Neural crest cell (in vitro differentiated cells): ENCODE data around the gene EPAS1. TPM values are rescaled to one million over a fixed set of nuclear protein-coding genes. Genes with fewer than 3 reads are reported as not detected.

Experiments
- DNase-seq: peaks from one replicate; pipeline ENCODE4 v3.0.0; 2021; ENCODE audit warnings: low read depth, mixed read lengths, low spot score
- H3K27ac Mint-ChIP-seq: one replicate; pipeline ENCODE4 v1.8.0; 2021; ENCODE audit warnings: mild to moderate bottlenecking, mixed read lengths; ENCODE audit not compliant: unreplicated experiment
- H3K27me3 Mint-ChIP-seq: 2 replicates; pipeline ENCODE4 v1.8.0; 2021; ENCODE audit warnings: low read depth, mild to moderate bottlenecking, mixed read lengths
- H3K36me3 Mint-ChIP-seq: 2 replicates; pipeline ENCODE4 v1.8.0; 2021; ENCODE audit warnings: low read depth, mild to moderate bottlenecking, mixed read lengths
- H3K4me1 Mint-ChIP-seq: 2 replicates; pipeline ENCODE4 v1.8.0; 2021; ENCODE audit warnings: mixed read lengths
- H3K4me3 Mint-ChIP-seq: one replicate; pipeline ENCODE4 v1.8.0; 2021; ENCODE audit warnings: mild to moderate bottlenecking, mixed read lengths
- H3K9me3 Mint-ChIP-seq: 2 replicates; pipeline ENCODE4 v1.8.0; 2021; ENCODE audit warnings: mixed read lengths
- CTCF ChIP-seq: fragments of 200-600 bp; sonication (generic); conservative IDR thresholded peaks from 2 replicates; pipeline ENCODE4 v1.5.0; 2021; ENCODE audit warnings: antibody characterized with exemption, mild to moderate bottlenecking
- total RNA-seq: library from RNA; stranded (reverse); gene quantifications from 2 replicates; pipeline ENCODE4 v1.2.1, GENCODE V29; 2021

The EPAS1 gene
- total RNA-seq, 1 donor from 2014 or later = 0.14 TPM

- no peaks in the 10 kb centered on the region for H3K36me3 Mint-ChIP-seq
- TF ChIP-seq CTCF = no peak
- no peak overlapping the region for H3K4me3 Mint-ChIP-seq
- H3K27me3 Mint-ChIP-seq = no peaks in the 10 kb centered on the region
- no peaks in the 10 kb centered on the region for H3K4me1 Mint-ChIP-seq
- no peaks in the 10 kb centered on the region for H3K9me3 Mint-ChIP-seq
- no peak overlapping the region for H3K27ac Mint-ChIP-seq
- no peak for DNase-seq
These were observed 40.6 kb upstream of the EPAS1 start for GRCh38 chr2:46256563-46257142.

- no peak for TF ChIP-seq CTCF
These were observed 39.7 kb upstream of the EPAS1 start for GRCh38 chr2:46257476-46257875.

GRCh38 chr2:46257980-46258379 is 39.2 kb upstream of the EPAS1 start:
- Mint-ChIP-seq H3K4me3 (no peak overlapping the region), H3K27ac (no peak overlapping the region), H3K27me3 (no peaks in the 10 kb centered on the region), H3K4me1 (no peaks in the 10 kb centered on the region), H3K9me3 (no peaks in the 10 kb centered on the region), H3K36me3 (no peaks in the 10 kb centered on the region)
- DNase-seq = no peak
- no peak for TF ChIP-seq CTCF

More at GRCh38 chr2:46257476-46257875, 39.7 kb upstream of the EPAS1 start:
- Mint-ChIP-seq H3K4me1 (no peaks in the 10 kb centered on the region), H3K27ac (no peak overlapping the region), H3K4me3 (no peak overlapping the region), H3K36me3 (no peaks in the 10 kb centered on the region), H3K9me3 (no peaks in the 10 kb centered on the region), H3K27me3 (no peaks in the 10 kb centered on the region)
- DNase-seq = no peak

- no peak for DNase-seq
- H3K4me3 Mint-ChIP-seq = no peak overlapping the region
- TF ChIP-seq CTCF = no peak
- H3K36me3 Mint-ChIP-seq = no peaks in the 10 kb centered on the region
- H3K27ac Mint-ChIP-seq = no peak overlapping the region
- no peaks in the 10 kb centered on the region for H3K4me1 Mint-ChIP-seq
- no peaks in the 10 kb centered on the region for H3K9me3 Mint-ChIP-seq
- no peaks in the 10 kb centered on the region for H3K27me3 Mint-ChIP-seq
These were observed 38.0 kb upstream of the EPAS1 start for GRCh38 chr2:46258937-46259776.

- Mint-ChIP-seq H3K27ac (no peak overlapping the region), H3K4me3 (no peak overlapping the region), H3K36me3 (no peaks in the 10 kb centered on the region), H3K9me3 (no peaks in the 10 kb centered on the region), H3K27me3 (no peaks in the 10 kb centered on the region), H3K4me1 (no peaks in the 10 kb centered on the region)
- TF ChIP-seq CTCF = no peak
- DNase-seq = no peak
These were observed 37.4 kb upstream of the EPAS1 start for GRCh38 chr2:46259777-46260168.
